HG02870 (cell line): ENCODE results near the gene COA8.
"Not testable (repeated sequence)": the region's sequence is repeated elsewhere in the genome, so short reads cannot be mapped to it uniquely, and the experiment has no call there.

ENCODE experiments used
- ATAC-seq: cut with Tn5 transposase; IDR thresholded peaks from one replicate; pipeline ENCODE4 v1.9.1; 2021; ENCODE audit warnings: mild to moderate bottlenecking, moderate library complexity; ENCODE audit not compliant: unreplicated experiment

Gene COA8

GRCh38 chr14:103525430-103526246, 37.1 kb upstream of the COA8 start:
- ATAC-seq, result not testable (repeated sequence)

GRCh38 chr14:103526247-103526913, 36.4 kb upstream of the COA8 start:
- ATAC-seq, result no peak

- no peak for ATAC-seq
Observed at GRCh38 chr14:103526914-103527248, 35.9 kb upstream of the COA8 start.

GRCh38 chr14:103527408-103528145, 35.2 kb upstream of the COA8 start:
- ATAC-seq, result peak; percentile 69

- no peak for ATAC-seq
Observed at GRCh38 chr14:103528146-103528586, 34.6 kb upstream of the COA8 start.

- peak; percentile 31 for ATAC-seq
Observed at GRCh38 chr14:103528587-103529382, 34.0 kb upstream of the COA8 start, which contains the start of gene TRMT61A. TRMT61A (plus strand) TSS chr14:103529196; CDS start chr14:103529979, 783 bp downstream.

GRCh38 chr14:103529383-103530365, 33.1 kb upstream of the COA8 start:
- no peak for ATAC-seq

- ATAC-seq, result no peak
Observed at GRCh38 chr14:103530390-103530789, 32.4 kb upstream of the COA8 start.

- ATAC-seq, result no peak
Observed at GRCh38 chr14:103530831-103531230, 31.9 kb upstream of the COA8 start.

GRCh38 chr14:103531421-103532215, 31.1 kb upstream of the COA8 start:
- no peak for ATAC-seq

GRCh38 chr14:103532216-103533136, 30.3 kb upstream of the COA8 start:
- no peak for ATAC-seq

GRCh38 chr14:103533137-103533998, 29.4 kb upstream of the COA8 start:
- no peak for ATAC-seq

GRCh38 chr14:103533999-103534575, 28.7 kb upstream of the COA8 start:
- ATAC-seq, result no peak

- no peak for ATAC-seq
Observed at GRCh38 chr14:103534576-103535061, 28.1 kb upstream of the COA8 start.

GRCh38 chr14:103535081-103535890, 27.5 kb upstream of the COA8 start:
- no peak for ATAC-seq
